ENCODE data around the gene FGF10.

DNA sequence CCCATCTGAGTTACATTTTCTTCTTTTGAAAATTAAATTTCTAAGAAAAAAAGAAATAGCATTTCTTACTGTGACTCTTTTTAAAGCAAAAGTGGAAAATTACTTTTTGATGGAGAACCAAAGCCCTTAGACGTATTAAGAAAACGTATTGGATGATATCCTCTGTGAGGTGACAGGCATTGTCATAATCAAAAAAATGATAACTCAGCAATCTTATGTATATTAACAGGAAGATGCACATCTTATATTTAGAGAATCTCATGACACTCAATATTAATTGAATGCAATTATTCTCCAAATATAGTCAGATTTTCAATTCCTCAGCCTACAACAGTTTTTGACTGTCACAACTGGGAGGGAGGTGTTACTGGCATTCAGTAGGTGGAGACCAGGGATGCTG, 25.1 kb downstream of the FGF10 start:
- TF ChIP-seq, protein P1, sequence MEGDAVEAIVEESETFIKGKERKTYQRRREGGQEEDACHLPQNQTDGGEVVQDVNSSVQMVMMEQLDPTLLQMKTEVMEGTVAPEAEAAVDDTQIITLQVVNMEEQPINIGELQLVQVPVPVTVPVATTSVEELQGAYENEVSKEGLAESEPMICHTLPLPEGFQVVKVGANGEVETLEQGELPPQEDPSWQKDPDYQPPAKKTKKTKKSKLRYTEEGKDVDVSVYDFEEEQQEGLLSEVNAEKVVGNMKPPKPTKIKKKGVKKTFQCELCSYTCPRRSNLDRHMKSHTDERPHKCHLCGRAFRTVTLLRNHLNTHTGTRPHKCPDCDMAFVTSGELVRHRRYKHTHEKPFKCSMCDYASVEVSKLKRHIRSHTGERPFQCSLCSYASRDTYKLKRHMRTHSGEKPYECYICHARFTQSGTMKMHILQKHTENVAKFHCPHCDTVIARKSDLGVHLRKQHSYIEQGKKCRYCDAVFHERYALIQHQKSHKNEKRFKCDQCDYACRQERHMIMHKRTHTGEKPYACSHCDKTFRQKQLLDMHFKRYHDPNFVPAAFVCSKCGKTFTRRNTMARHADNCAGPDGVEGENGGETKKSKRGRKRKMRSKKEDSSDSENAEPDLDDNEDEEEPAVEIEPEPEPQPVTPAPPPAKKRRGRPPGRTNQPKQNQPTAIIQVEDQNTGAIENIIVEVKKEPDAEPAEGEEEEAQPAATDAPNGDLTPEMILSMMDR (IDR thresholded peaks at IDR 0.05): no peak
- no peak for TF ChIP-seq POLR2A (IDR thresholded peaks at IDR 0.05)
